SK-N-SH (cell line): ENCODE results near the gene HAUS5. TPM values are rescaled to one million over a fixed set of nuclear protein-coding genes. Genes with fewer than 3 reads are reported as not detected.

Source experiments
- CTCF ChIA-PET: fragments of 300-600, 350-600 bp; formaldehyde crosslinking; extraction: SDS; loops from one replicate; lab custom pipeline; 2021; lab: Yijun Ruan, JAX
- POLR2A ChIA-PET: fragments of 350-600 bp; sonication (Branson Sonifier 250); formaldehyde crosslinking; extraction: SDS; loops from one replicate; lab custom pipeline; 2020; ENCODE audit warnings: antibody characterized with exemption, inconsistent platforms; lab: Yijun Ruan, JAX
- DNase-seq: peaks from one replicate; pipeline ENCODE4 v3.0.0; 2012
- H2AFZ ChIP-seq: fragments of 200-600 bp; sonication (generic); 2 replicates; pipeline ENCODE4 v1.8.1; 2016; ENCODE audit warnings: antibody characterized with exemption, mild to moderate bottlenecking, low read depth
- H3F3A ChIP-seq: fragments of 200-600 bp; sonication (generic); replicated peaks from 2 replicates; pipeline ENCODE3; 2016; ENCODE audit warnings: antibody characterized with exemption, mild to moderate bottlenecking; ENCODE audit not compliant: insufficient read depth
- H3K27ac ChIP-seq, 2 experiments: fragments of 200-500 bp in 1 of 2; fragments of 200-600 bp in 1 of 2; sonication (Bioruptor generic) in 1 of 2; sonication (generic), shearing (Covaris generic) in 1 of 2; 2 replicates each; pipeline versions ENCODE4 v1.5.1 to v1.6.1; 2014 to 2016; ENCODE audit warnings: low read depth in 2 of 2, inconsistent platforms in 1 of 2, low read length in 1 of 2, mild to moderate bottlenecking in 1 of 2, mixed read lengths in 1 of 2
- H3K27me3 ChIP-seq: fragments of 200-600 bp; sonication (generic), shearing (Covaris generic); 2 replicates; pipeline ENCODE4 v1.6.1; 2016; ENCODE audit warnings: mixed run types; ENCODE audit not compliant: insufficient read depth
- H3K36me3 ChIP-seq, 2 experiments: fragments of 200-500 bp in 1 of 2; fragments of 200-600 bp in 1 of 2; sonication (Bioruptor generic) in 1 of 2; sonication (generic) in 1 of 2; replicated peaks in 1 of 2; 2 replicates each; pipeline versions ENCODE3 to v1.5.1; 2014 to 2016; ENCODE audit warnings: low read length in 1 of 2, mild to moderate bottlenecking in 1 of 2; ENCODE audit not compliant: insufficient read depth in 2 of 2, control insufficient read depth in 1 of 2
- H3K4me1 ChIP-seq, 2 experiments: fragments of 200-500 bp in 1 of 2; fragments of 200-600 bp in 1 of 2; sonication (Bioruptor generic) in 1 of 2; sonication (generic), shearing (Covaris generic) in 1 of 2; 2 replicates each; pipeline versions ENCODE4 v1.5.1 to v1.6.1; 2014 to 2016; ENCODE audit warnings: low read depth in 1 of 2, low read length in 1 of 2, mixed run types in 1 of 2; ENCODE audit not compliant: insufficient read depth in 2 of 2, control insufficient read depth in 1 of 2
- H3K4me2 ChIP-seq: fragments of 200-600 bp; sonication (generic), shearing (Covaris generic); 2 replicates; pipeline ENCODE4 v1.6.1; 2017; ENCODE audit warnings: mixed run types
- H3K4me3 ChIP-seq, 2 experiments: fragments of 200-500 bp in 1 of 2; fragments of 200-600 bp in 1 of 2; sonication (Bioruptor generic) in 1 of 2; sonication (generic), shearing (Covaris generic) in 1 of 2; 2 replicates each; pipeline versions ENCODE4 v1.5.1 to v1.8.1; 2014 to 2016; ENCODE audit warnings: low read depth in 2 of 2, inconsistent platforms in 1 of 2, low read length in 1 of 2, mild to moderate bottlenecking in 1 of 2, mixed read lengths in 1 of 2, moderate library complexity in 1 of 2
- H3K79me2 ChIP-seq: fragments of 200-600 bp; sonication (generic); 2 replicates; pipeline ENCODE4 v1.8.1; 2017; ENCODE audit warnings: mild to moderate bottlenecking; ENCODE audit not compliant: insufficient read depth
- H3K9ac ChIP-seq: fragments of 200-600 bp; sonication (generic); 2 replicates; pipeline ENCODE4 v1.6.1; 2017; ENCODE audit warnings: mixed run types
- H3K9me2 ChIP-seq: fragments of 200-600 bp; sonication (generic); 2 replicates; pipeline ENCODE4 v1.6.1; 2017; ENCODE audit warnings: mixed run types
- H3K9me3 ChIP-seq: fragments of 200-600 bp; sonication (generic); 2 replicates; pipeline ENCODE4 v1.6.1; 2017; ENCODE audit warnings: mixed run types, mild to moderate bottlenecking, moderate library complexity
- H4K20me1 ChIP-seq: fragments of 200-600 bp; sonication (generic); 2 replicates; pipeline ENCODE4 v1.6.1; 2017; ENCODE audit warnings: mild to moderate bottlenecking, mixed run types; ENCODE audit not compliant: insufficient read depth
- CHD2 ChIP-seq: fragments of 150-350 bp; IDR thresholded peaks from 2 replicates; pipeline ENCODE4 v1.6.1; 2018; ENCODE audit warnings: low read length; ENCODE audit not compliant: partially characterized antibody
- EZH2phosphoT487 ChIP-seq: fragments of 200-600 bp; sonication (generic); IDR thresholded peaks from 2 replicates; pipeline ENCODE4 v1.6.1; 2017; ENCODE audit warnings: low read depth, mixed run types, mild to moderate bottlenecking, antibody characterized with exemption, moderate library complexity, borderline replicate concordance
- FOXJ3 ChIP-seq: sonication (generic); formaldehyde crosslinking; IDR thresholded peaks from 2 replicates; pipeline ENCODE4 v1.5.1; 2020; ENCODE audit warnings: mild to moderate bottlenecking, missing genetic modification reagents
- FOXM1 ChIP-seq: IDR thresholded peaks from 2 replicates; pipeline ENCODE4 v1.4.0; 2012; ENCODE audit warnings: low read depth, mild to moderate bottlenecking
- MEF2A ChIP-seq: IDR thresholded peaks from 2 replicates; pipeline ENCODE4 v1.4.0; 2012; ENCODE audit warnings: low read depth, borderline replicate concordance
- MXI1 ChIP-seq: IDR thresholded peaks from 2 replicates; pipeline ENCODE4 v1.6.1; 2012; ENCODE audit warnings: mild to moderate bottlenecking, low read depth, low read length, improper control_type of control experiment
- POLR2AphosphoS5 ChIP-seq: IDR thresholded peaks from 2 replicates; pipeline ENCODE4 v1.6.1; 2012; ENCODE audit warnings: low read depth, low read length
- RAD21 ChIP-seq: IDR thresholded peaks from 2 replicates; pipeline ENCODE4 v1.6.1; 2012; ENCODE audit warnings: mild to moderate bottlenecking, low read length
- RCOR1 ChIP-seq: fragments of 150-350 bp; IDR thresholded peaks from 2 replicates; pipeline ENCODE4 v1.6.1; 2017; ENCODE audit warnings: antibody characterized with exemption, low read length
- RXRA ChIP-seq: IDR thresholded peaks from 2 replicates; pipeline ENCODE4 v1.4.0; 2012; ENCODE audit warnings: low read depth, mild to moderate bottlenecking, borderline replicate concordance
- SMC3 ChIP-seq: IDR thresholded peaks from 2 replicates; pipeline ENCODE4 v1.6.1; 2012; ENCODE audit warnings: low read depth, low read length, improper control_type of control experiment
- TEAD4 ChIP-seq: IDR thresholded peaks from 2 replicates; pipeline ENCODE4 v1.4.0; 2012; ENCODE audit warnings: mild to moderate bottlenecking, borderline replicate concordance; ENCODE audit not compliant: insufficient read depth
- YY1 ChIP-seq: IDR thresholded peaks from 2 replicates; pipeline ENCODE4 v1.4.0; 2012; ENCODE audit warnings: low read depth, mild to moderate bottlenecking
- WGBS: methylation state at CpG from one replicate; pipeline ENCODE4 v1.1.6; 2017; ENCODE audit warnings: low lambda C conversion rate; 5-methylcytosine and 5-hydroxymethylcytosine counted together
- polyA plus RNA-seq, 3 experiments: library from polyadenylated mRNA; depleted of rRNA; stranded (reverse); fragments of >200 nt; gene quantifications; 2 replicates each; pipeline ENCODE4 v1.2.3, GENCODE V29; 2012
- TF ChIP-seq, protein P1 (sequence below): fragments of 150-350 bp; IDR thresholded peaks from 2 replicates; pipeline ENCODE4 v1.6.1; 2016; ENCODE audit warnings: mild to moderate bottlenecking, low read depth, low read length
- TF ChIP-seq, protein P2 (sequence below): IDR thresholded peaks from 2 replicates; pipeline ENCODE4 v1.4.0; 2012; ENCODE audit warnings: low read depth, borderline replicate concordance
- TF ChIP-seq, protein P3 (sequence below): fragments of 200-600 bp; sonication (generic); IDR thresholded peaks from 2 replicates; pipeline ENCODE4 v1.6.1; 2017; ENCODE audit warnings: antibody characterized with exemption, mild to moderate bottlenecking, moderate library complexity
- TF ChIP-seq, protein P4 (sequence below): IDR thresholded peaks from 2 replicates; pipeline ENCODE4; 2012
- TF ChIP-seq, protein P5 (sequence below): IDR thresholded peaks from 2 replicates; pipeline ENCODE4 v1.4.0; 2012; ENCODE audit warnings: low read depth, borderline replicate concordance
- TF ChIP-seq, protein P6 (sequence below): IDR thresholded peaks from 2 replicates; pipeline ENCODE4 v1.6.1; 2012; ENCODE audit warnings: mild to moderate bottlenecking, low read depth, low read length, moderate library complexity
- TF ChIP-seq, protein P7 (sequence below): fragments of 150-350 bp; IDR thresholded peaks from 2 replicates; pipeline ENCODE4 v1.6.1; 2017; ENCODE audit warnings: antibody characterized with exemption, low read length, low read depth, borderline replicate concordance

Gene HAUS5
- polyA plus RNA-seq, 1 of the 3 experiments (the other 2 are of a cell fraction): 7.1 TPM

DNA sequence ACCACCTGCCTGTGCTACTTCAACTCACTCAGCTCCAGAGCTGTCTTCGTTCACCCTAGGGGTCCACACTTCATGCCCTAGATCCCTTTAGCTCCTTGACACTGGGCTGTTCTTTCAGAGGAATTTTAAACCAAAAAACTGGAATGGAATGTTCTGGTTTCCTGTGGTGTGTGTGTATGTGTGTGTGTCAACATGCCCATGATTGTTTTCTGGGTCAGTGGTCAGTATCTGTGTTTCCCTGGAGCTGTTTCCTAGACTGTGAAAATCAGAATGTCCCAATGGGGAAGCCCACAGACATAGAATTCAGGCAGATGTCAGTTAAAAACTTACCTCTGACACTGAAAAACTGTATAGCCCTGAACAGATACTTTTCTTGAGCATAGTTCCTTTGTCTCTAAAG is 25.2 kb upstream of the HAUS5 start:
- no peaks in the 10 kb centered on the region for H4K20me1 ChIP-seq
- no peak overlapping the region for H2AFZ ChIP-seq
- DNase-seq: no peak
- H3K9ac ChIP-seq: no peak overlapping the region
- H3K27me3 ChIP-seq: peaks cover 55% of the 10 kb centered on the region
- no peak overlapping the region for H3K27ac ChIP-seq
- CTCF ChIA-PET: interaction anchor here (1.3 to 1.5 kb wide), 2 partner anchors 17 to 77 kb away, joined by 3 read pairs; no protein-coding TSS in a partner anchor
- no peaks in the 10 kb centered on the region for H3K79me2 ChIP-seq
- no peak overlapping the region for H3K4me2 ChIP-seq
- H3F3A ChIP-seq: no peaks in the 10 kb centered on the region
- no peak overlapping the region for H3K4me3 ChIP-seq
- H3K9me3 ChIP-seq: no peaks in the 10 kb centered on the region
- no peaks in the 10 kb centered on the region for H3K36me3 ChIP-seq
- POLR2A ChIA-PET: no interaction called here
- 0% methylated on average over 1 of the region's 1 CpG for WGBS
- TF ChIP-seq POLR2AphosphoS5 (no peak), RAD21 (no peak), TEAD4 (no peak), EZH2phosphoT487 (no peak), RXRA (no peak), MXI1 (no peak), CHD2 (no peak), FOXJ3 (no peak), MEF2A (no peak), RCOR1 (no peak), YY1 (no peak), SMC3 (no peak), FOXM1 (no peak)
- TF ChIP-seq, protein P1, sequence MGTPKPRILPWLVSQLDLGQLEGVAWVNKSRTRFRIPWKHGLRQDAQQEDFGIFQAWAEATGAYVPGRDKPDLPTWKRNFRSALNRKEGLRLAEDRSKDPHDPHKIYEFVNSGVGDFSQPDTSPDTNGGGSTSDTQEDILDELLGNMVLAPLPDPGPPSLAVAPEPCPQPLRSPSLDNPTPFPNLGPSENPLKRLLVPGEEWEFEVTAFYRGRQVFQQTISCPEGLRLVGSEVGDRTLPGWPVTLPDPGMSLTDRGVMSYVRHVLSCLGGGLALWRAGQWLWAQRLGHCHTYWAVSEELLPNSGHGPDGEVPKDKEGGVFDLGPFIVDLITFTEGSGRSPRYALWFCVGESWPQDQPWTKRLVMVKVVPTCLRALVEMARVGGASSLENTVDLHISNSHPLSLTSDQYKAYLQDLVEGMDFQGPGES: no peak
- TF ChIP-seq, protein P2, sequence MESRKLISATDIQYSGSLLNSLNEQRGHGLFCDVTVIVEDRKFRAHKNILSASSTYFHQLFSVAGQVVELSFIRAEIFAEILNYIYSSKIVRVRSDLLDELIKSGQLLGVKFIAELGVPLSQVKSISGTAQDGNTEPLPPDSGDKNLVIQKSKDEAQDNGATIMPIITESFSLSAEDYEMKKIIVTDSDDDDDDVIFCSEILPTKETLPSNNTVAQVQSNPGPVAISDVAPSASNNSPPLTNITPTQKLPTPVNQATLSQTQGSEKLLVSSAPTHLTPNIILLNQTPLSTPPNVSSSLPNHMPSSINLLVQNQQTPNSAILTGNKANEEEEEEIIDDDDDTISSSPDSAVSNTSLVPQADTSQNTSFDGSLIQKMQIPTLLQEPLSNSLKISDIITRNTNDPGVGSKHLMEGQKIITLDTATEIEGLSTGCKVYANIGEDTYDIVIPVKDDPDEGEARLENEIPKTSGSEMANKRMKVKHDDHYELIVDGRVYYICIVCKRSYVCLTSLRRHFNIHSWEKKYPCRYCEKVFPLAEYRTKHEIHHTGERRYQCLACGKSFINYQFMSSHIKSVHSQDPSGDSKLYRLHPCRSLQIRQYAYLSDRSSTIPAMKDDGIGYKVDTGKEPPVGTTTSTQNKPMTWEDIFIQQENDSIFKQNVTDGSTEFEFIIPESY: no peak
- TF ChIP-seq, protein P3, sequence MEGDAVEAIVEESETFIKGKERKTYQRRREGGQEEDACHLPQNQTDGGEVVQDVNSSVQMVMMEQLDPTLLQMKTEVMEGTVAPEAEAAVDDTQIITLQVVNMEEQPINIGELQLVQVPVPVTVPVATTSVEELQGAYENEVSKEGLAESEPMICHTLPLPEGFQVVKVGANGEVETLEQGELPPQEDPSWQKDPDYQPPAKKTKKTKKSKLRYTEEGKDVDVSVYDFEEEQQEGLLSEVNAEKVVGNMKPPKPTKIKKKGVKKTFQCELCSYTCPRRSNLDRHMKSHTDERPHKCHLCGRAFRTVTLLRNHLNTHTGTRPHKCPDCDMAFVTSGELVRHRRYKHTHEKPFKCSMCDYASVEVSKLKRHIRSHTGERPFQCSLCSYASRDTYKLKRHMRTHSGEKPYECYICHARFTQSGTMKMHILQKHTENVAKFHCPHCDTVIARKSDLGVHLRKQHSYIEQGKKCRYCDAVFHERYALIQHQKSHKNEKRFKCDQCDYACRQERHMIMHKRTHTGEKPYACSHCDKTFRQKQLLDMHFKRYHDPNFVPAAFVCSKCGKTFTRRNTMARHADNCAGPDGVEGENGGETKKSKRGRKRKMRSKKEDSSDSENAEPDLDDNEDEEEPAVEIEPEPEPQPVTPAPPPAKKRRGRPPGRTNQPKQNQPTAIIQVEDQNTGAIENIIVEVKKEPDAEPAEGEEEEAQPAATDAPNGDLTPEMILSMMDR: no peak
- TF ChIP-seq, protein P4, sequence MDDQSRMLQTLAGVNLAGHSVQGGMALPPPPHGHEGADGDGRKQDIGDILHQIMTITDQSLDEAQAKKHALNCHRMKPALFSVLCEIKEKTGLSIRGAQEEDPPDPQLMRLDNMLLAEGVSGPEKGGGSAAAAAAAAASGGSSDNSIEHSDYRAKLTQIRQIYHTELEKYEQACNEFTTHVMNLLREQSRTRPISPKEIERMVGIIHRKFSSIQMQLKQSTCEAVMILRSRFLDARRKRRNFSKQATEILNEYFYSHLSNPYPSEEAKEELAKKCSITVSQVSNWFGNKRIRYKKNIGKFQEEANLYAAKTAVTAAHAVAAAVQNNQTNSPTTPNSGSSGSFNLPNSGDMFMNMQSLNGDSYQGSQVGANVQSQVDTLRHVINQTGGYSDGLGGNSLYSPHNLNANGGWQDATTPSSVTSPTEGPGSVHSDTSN: no peak
- TF ChIP-seq, protein P5, sequence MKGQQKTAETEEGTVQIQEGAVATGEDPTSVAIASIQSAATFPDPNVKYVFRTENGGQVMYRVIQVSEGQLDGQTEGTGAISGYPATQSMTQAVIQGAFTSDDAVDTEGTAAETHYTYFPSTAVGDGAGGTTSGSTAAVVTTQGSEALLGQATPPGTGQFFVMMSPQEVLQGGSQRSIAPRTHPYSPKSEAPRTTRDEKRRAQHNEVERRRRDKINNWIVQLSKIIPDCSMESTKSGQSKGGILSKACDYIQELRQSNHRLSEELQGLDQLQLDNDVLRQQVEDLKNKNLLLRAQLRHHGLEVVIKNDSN: no peak
- TF ChIP-seq, protein P6, sequence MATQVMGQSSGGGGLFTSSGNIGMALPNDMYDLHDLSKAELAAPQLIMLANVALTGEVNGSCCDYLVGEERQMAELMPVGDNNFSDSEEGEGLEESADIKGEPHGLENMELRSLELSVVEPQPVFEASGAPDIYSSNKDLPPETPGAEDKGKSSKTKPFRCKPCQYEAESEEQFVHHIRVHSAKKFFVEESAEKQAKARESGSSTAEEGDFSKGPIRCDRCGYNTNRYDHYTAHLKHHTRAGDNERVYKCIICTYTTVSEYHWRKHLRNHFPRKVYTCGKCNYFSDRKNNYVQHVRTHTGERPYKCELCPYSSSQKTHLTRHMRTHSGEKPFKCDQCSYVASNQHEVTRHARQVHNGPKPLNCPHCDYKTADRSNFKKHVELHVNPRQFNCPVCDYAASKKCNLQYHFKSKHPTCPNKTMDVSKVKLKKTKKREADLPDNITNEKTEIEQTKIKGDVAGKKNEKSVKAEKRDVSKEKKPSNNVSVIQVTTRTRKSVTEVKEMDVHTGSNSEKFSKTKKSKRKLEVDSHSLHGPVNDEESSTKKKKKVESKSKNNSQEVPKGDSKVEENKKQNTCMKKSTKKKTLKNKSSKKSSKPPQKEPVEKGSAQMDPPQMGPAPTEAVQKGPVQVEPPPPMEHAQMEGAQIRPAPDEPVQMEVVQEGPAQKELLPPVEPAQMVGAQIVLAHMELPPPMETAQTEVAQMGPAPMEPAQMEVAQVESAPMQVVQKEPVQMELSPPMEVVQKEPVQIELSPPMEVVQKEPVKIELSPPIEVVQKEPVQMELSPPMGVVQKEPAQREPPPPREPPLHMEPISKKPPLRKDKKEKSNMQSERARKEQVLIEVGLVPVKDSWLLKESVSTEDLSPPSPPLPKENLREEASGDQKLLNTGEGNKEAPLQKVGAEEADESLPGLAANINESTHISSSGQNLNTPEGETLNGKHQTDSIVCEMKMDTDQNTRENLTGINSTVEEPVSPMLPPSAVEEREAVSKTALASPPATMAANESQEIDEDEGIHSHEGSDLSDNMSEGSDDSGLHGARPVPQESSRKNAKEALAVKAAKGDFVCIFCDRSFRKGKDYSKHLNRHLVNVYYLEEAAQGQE: no peak
- TF ChIP-seq, protein P7, sequence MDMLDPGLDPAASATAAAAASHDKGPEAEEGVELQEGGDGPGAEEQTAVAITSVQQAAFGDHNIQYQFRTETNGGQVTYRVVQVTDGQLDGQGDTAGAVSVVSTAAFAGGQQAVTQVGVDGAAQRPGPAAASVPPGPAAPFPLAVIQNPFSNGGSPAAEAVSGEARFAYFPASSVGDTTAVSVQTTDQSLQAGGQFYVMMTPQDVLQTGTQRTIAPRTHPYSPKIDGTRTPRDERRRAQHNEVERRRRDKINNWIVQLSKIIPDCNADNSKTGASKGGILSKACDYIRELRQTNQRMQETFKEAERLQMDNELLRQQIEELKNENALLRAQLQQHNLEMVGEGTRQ: no peak
- no peaks in the 10 kb centered on the region for H3K9me2 ChIP-seq
- H3K4me1 ChIP-seq: no peaks in the 10 kb centered on the region
